ENCODE measurements around the gene ZC3H15. TPM values are rescaled to one million over a fixed set of nuclear protein-coding genes. Genes with fewer than 3 reads are reported as not detected.

The ZC3H15 gene
- total and polyA plus RNA-seq, 2 of the 8 experiments (the other 6 are each of a cell fraction or from before 2014, with no cell fraction given): 32.0 to 80.8 TPM

- TF ChIP-seq, protein P1, sequence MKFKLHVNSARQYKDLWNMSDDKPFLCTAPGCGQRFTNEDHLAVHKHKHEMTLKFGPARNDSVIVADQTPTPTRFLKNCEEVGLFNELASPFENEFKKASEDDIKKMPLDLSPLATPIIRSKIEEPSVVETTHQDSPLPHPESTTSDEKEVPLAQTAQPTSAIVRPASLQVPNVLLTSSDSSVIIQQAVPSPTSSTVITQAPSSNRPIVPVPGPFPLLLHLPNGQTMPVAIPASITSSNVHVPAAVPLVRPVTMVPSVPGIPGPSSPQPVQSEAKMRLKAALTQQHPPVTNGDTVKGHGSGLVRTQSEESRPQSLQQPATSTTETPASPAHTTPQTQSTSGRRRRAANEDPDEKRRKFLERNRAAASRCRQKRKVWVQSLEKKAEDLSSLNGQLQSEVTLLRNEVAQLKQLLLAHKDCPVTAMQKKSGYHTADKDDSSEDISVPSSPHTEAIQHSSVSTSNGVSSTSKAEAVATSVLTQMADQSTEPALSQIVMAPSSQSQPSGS (IDR thresholded peaks at IDR 0.05; ENCODE audit: low read length): no peak
- TF ChIP-seq KDM5A (IDR thresholded peaks at IDR 0.05; ENCODE audit: low read length): no peak
- no peak for TF ChIP-seq GTF2F1 (IDR thresholded peaks at IDR 0.05; ENCODE audit: borderline replicate concordance, low read depth, low read length)
- no peak for TF ChIP-seq CBX8 (IDR thresholded peaks at IDR 0.05; ENCODE audit: borderline replicate concordance, low read depth, low read length)
- TF ChIP-seq ATF3 (IDR thresholded peaks at IDR 0.05; ENCODE audit: insufficient read depth, low read depth, low read length): no peak
- no peak for TF ChIP-seq MAFK (IDR thresholded peaks at IDR 0.05; ENCODE audit: low read depth, low read length)
- no peak for TF ChIP-seq ASH2L (IDR thresholded peaks at IDR 0.05; ENCODE audit: low read length)
- TF ChIP-seq NRF1 (IDR thresholded peaks at IDR 0.05; ENCODE audit: low read depth, low read length): no peak
These were observed 10.3 kb downstream of the ZC3H15 start (continued) for GRCh38 chr2:186496401-186496800.

Measured in H1 (cell line).